GM18861 (cell line): Measurements from ENCODE around the gene SUSD1.

Source experiments
- ATAC-seq: cut with Tn5 transposase; IDR thresholded peaks from one replicate; pipeline ENCODE4 v1.9.1; 2021; ENCODE audit not compliant: unreplicated experiment

The SUSD1 gene

GRCh38 chr9:112020680-112021596, 154.2 kb downstream of the SUSD1 start:
- peak; percentile 82 for ATAC-seq

DNA sequence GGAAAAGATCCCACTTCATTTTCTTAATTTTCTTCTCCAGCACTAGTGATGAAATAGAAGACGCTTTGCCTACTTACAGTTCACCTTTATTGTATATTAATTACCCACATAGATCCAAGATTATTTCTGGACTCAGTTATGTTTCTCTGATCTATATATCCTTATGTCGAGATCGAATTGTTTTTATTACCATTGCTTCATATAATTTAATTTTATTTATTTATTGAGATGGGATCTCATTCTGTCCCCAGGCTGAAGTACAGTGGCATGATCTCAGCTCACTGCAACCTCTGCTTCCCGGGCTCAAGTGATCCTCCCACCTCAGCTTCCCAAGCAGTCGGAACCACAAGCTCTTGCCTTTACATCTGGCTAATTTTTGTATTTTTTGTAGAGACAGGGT, 157.2 kb downstream of the SUSD1 start:
- no peak for ATAC-seq

DNA sequence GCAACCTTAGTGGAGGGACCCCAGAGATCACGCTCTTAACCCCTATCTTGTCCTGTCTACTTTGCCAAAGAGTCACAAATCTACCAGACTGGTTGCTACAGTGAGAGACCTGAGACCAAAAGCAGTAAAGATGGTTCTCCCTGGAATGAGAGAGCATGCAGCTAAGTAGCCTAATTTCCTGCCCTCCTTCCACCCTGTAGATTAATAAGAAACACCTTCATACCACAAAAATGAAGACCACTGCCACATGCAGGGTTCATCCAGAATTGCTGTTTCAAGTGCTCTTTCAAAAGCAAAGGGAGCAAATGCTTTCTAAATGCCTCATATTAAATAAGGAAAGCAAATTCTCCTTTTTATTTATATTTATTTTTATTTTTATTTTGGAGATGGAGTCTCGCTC, 159.4 kb downstream of the SUSD1 start:
- no peak for ATAC-seq

DNA sequence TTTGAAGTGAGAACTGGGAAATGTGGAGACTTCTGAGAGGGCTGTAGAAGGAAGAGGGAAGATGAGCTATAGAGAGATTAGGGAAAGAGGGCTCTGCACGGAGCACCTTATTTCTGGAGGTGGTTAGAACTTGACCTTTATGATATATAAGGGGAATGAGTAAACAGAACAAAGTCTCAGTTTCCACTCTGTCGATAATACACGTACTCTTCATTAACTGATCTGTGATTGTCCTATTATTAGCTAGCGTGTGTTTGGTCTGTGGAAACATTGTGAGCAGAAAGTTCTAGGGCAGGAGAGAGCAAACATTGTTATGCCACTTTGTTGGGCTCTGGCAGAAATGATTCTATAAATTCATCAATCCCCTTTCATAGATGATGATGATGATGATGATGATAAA, 159.9 kb downstream of the SUSD1 start:
- ATAC-seq, result no peak

- no peak for ATAC-seq
These were observed 161.8 kb downstream of the SUSD1 start for GRCh38 chr9:112013266-112013665.

GRCh38 chr9:112012026-112012902, 162.8 kb downstream of the SUSD1 start:
- peak; percentile 58 for ATAC-seq

DNA sequence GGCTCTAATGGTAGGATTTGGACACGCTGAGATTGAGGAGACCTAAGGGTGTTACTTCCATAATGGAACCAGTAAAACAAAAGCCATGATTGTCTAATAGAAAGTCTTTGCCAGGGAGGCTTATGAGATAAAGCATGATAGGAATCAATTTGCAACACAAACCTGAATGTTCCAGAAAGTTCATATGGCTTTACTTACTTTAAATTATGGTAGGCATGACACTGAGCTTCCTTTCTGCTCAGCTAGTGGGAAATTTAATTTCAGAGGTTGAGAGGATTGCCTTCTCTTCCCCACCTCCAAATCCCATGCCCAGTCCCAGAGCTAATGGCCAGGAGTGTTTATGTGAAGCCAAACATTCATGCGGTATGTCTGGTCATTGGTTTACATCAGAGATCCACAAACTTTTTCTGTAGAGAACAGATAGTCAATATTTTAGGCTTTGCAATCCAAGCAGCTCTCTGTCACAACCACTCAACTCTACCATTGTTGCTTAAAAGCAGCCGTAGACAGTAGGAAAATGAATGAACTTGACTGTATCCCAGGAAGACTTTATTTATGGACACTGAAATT, 164.0 kb downstream of the SUSD1 start:
- ATAC-seq, result no peak

DNA sequence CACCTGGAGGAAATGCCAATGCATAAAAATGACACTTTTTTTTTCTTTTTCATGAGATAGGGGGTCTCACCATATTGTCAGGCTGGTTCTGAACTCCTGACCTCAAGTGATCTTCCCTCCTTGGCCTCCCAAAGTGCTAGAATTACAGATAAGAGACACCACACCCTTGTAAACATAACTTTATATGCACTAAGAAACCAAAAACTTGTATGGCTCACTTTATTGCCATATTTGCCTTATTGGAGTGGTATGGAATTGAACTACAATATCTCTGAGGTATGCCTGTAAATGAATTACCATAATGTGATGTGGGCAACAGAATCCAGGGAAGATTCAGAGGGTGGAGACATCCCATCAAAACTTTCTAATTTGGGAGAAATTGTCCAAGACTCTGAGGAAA, 164.6 kb downstream of the SUSD1 start:
- ATAC-seq, result no peak

DNA sequence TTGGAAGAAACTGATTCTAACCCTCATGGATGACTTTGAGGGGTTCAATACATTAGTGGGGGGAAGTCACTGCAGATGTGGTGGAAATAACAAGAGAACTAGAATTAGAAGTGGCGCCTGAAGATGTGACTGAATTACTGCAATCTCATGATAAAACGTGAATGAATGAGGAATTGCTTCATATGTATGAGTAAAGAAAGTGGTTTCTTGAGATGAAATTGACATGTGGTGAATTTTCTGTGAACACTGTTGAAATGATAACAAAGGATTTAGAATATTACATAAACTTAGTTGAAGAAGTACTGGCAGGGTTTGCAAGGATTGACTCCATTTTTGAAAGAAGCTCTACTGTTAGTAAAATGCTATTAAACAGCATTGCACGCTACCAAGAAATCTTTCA, 165.4 kb downstream of the SUSD1 start:
- no peak for ATAC-seq

DNA sequence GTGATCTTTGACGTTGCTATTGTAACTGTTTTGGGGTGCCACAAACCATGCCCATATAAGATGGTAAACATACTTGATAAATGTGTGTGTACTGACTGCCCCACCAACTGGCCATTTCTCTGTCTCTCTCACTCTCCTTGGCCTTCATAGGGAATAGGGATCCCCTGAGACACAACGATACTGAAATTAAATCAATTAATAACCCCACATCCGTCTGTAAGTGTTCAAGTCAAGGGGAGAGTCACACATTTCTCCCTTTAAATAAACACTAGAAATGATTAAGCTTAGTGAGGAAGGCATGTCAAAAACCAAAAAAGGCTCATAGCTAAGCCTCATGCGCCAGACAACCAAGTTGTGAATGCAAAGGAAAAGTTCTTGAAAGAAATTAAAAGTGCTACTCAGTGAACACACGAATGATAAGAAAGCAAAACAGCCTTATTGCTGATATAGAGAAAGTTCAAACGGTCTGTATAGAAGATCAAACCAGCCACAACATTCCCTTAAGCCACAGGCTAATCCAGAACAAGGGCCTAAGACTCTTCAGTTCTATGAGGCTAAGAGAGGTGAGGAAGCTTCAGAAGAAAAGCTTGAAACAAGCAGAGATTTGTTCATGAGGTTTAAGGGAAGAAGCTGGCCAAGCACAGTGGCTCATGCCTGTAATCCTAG, 167.4 kb downstream of the SUSD1 start:
- ATAC-seq, result peak; percentile 41

DNA sequence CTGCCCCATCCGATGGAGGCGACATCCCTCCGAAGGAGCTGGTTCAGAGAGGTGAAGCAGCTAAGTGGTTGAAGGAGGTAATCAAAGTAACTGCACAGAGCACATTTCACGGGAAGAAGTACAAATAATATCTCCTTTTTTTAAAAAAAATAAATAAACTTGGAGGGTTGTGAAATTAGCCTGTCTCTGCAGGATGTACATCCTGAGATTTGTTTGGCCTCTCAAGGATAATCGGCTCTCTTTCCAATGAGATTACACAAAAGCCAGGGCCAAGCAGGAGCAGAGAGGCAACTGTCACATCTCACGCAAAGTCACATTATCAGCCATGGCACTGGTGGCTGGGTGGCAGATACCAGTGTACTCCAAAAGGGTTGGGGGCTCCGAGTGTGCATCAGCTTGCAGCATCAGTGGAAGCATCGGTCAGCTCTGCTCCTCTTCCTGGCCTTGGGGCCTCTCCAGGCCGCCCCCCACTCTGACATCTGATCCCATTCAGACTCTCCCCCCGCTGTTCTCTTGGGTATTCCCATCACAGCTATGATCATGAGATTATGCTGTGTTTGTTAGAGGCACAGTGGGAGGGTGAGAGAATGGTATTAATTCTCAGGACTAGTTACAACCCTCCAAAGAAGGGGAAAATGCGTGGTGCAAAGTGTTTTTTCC, 168.6 kb downstream of the SUSD1 start:
- ATAC-seq, result no peak

- no peak for ATAC-seq
These were observed 169.2 kb downstream of the SUSD1 start for GRCh38 chr9:112005939-112006338.

- ATAC-seq, result no peak
These were observed 171.6 kb downstream of the SUSD1 start for GRCh38 chr9:112003538-112003937.

DNA sequence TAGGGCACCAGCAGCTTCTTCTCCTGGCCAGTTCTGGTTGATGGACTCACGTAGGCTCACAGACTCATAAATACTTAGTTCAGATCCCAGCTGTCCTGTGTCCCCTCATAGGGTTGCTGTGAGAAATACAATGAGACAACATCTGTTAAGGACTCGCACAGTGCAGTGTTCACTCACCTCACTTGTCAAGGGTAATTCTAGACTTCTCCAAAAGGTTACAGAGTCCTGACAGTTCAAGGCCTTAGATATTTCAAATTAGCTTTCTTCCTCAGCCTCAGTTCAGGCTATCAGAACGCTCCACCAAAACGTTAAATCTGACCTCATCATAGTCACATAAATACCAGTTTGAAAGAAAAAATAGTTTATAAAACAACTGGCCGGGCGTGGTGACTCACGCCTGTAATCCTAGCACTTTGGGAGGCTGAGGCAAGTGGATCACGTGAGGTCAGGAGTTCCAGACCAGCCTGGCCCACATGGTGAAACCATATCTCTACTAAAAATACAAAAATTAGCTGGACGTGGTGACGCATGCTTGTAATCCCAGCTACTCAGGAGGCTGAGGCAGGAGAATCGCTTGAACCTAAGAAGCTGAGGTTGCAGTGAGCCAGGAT, 172.1 kb downstream of the SUSD1 start:
- no peak for ATAC-seq

- no peak for ATAC-seq
These were observed 172.8 kb downstream of the SUSD1 start for GRCh38 chr9:112002131-112002846.

GRCh38 chr9:112000743-112001142, 174.4 kb downstream of the SUSD1 start:
- ATAC-seq, result no peak

DNA sequence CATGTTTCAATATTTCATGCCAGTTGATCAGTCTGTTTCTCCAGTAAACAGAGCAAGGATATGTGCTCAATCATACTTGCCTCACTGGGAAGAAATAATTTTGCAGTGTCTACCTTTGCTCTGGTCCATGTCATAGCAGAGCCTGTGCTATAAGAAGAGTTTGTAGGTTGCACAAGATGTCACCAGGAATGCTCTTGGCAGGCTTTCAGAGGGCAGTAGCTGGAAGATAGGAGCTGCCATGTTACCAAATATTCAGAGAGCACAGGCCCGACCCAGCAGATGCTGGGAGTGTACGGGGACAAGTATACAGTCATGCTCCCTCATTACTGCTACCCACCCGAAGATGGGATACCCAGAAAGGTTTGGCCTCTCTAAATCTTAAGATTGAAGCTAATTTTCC, 175.8 kb downstream of the SUSD1 start:
- ATAC-seq, result no peak

- ATAC-seq, result no peak
These were observed 177.3 kb downstream of the SUSD1 start for GRCh38 chr9:111997831-111998230.

DNA sequence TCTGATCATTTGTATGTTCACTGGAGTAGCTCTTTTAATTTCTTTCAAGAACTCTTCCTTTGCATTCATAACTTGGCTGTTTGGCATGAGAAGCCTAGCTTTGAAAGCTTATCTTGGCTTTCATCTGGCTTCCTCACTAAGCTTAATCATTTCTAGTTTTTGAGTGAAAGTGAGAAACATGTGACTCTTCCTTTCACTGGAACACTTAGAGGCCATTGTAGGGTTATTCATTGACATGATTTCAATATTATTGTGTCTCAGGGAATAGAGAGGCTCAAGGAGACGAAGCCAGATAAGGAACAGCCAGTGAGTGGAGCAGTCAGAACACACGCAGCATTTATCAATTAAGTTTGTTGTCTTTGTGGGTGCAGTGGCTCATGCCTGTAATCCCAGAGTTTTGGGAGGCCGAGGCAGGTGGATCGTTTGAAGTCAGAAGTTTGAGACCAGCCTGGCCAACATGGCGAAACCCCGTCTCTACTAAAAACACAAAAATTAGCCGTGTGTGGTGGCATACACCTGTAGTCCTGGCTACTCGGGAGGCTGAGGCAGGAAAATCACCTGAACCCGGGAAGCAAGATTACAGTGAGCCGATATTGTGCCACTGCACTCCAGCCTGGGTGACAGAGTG, 180.2 kb downstream of the SUSD1 start:
- ATAC-seq, result peak; percentile 63
